HG03439 (cell line): ENCODE data around the gene TAS2R39.
"Not testable (repeated sequence)": the region's sequence is repeated elsewhere in the genome, so short reads cannot be mapped to it uniquely, and the experiment has no call there.

Experiments used
- ATAC-seq: cut with Tn5 transposase; IDR thresholded peaks from one replicate; pipeline ENCODE4 v1.9.1; 2021; ENCODE audit warnings: mild to moderate bottlenecking, moderate library complexity; ENCODE audit not compliant: unreplicated experiment

Gene TAS2R39

GRCh38 chr7:143183024-143183423 lies at the start of gene TAS2R39:
TSS of gene TAS2R39 (plus strand) at chr7:143183419. CDS start at chr7:143183419, 0 bp downstream.
- no peak for ATAC-seq

- no peak for ATAC-seq
Observed at GRCh38 chr7:143147070-143147469, 36.1 kb upstream of the TAS2R39 start.

- no peak for ATAC-seq
Observed at GRCh38 chr7:143148050-143148449, 35.2 kb upstream of the TAS2R39 start.

GRCh38 chr7:143148651-143149050 lies 34.6 kb upstream of the TAS2R39 start:
- no peak for ATAC-seq

GRCh38 chr7:143150696-143151095 lies 32.5 kb upstream of the TAS2R39 start:
- ATAC-seq, result not testable (repeated sequence)

- not testable (repeated sequence) for ATAC-seq
Observed at GRCh38 chr7:143158617-143159016, 24.6 kb upstream of the TAS2R39 start.

- ATAC-seq, result no peak
Observed at GRCh38 chr7:143171697-143172096, 11.5 kb upstream of the TAS2R39 start.

GRCh38 chr7:143172354-143172753 lies 10.9 kb upstream of the TAS2R39 start:
- ATAC-seq, result no peak

- no peak for ATAC-seq
Observed at GRCh38 chr7:143176128-143176527, 7.1 kb upstream of the TAS2R39 start.

GRCh38 chr7:143177374-143178119 lies 5.7 kb upstream of the TAS2R39 start:
- ATAC-seq, result no peak

- not testable (repeated sequence) for ATAC-seq
Observed at GRCh38 chr7:143180771-143181170, 2.4 kb upstream of the TAS2R39 start.

- no peak for ATAC-seq
Observed at GRCh38 chr7:143181349-143181748, 1.9 kb upstream of the TAS2R39 start.

- no peak for ATAC-seq
Observed at GRCh38 chr7:143185551-143185950, 2.3 kb downstream of the TAS2R39 start.

GRCh38 chr7:143188994-143189393 lies 5.8 kb downstream of the TAS2R39 start:
- ATAC-seq, result no peak

GRCh38 chr7:143193880-143194279 lies 10.7 kb downstream of the TAS2R39 start:
- no peak for ATAC-seq

- no peak for ATAC-seq
Observed at GRCh38 chr7:143199040-143199439, 15.8 kb downstream of the TAS2R39 start.

GRCh38 chr7:143202161-143202560 lies 18.9 kb downstream of the TAS2R39 start:
- no peak for ATAC-seq

- no peak for ATAC-seq
Observed at GRCh38 chr7:143203386-143203785, 20.2 kb downstream of the TAS2R39 start.

- ATAC-seq, result peak; percentile 70
Observed at GRCh38 chr7:143205560-143206293, 22.5 kb downstream of the TAS2R39 start.

- no peak for ATAC-seq
Observed at GRCh38 chr7:143210541-143210940, 27.3 kb downstream of the TAS2R39 start.

- not testable (repeated sequence) for ATAC-seq
Observed at GRCh38 chr7:143213478-143213877, 30.3 kb downstream of the TAS2R39 start.
